ENCODE results near the gene KRTAP29-1. TPM values are rescaled to one million over a fixed set of nuclear protein-coding genes. Genes with fewer than 3 reads are reported as not detected.

The KRTAP29-1 gene
- total RNA-seq, 1 donor from 2014 or later = not detected

- no peak for DNase-seq (ENCODE audit: low spot score)
- no peak overlapping the region for H3K27ac Mint-ChIP-seq
- peaks cover 1% of the 10 kb centered on the region for H3K9me3 Mint-ChIP-seq
- intact Hi-C loops (cut with micrococcal nuclease) = no loop called here
- H3K4me1 Mint-ChIP-seq (ENCODE audit: low read depth) = no peaks in the 10 kb centered on the region
- H3K4me3 Mint-ChIP-seq (ENCODE audit: low read depth) = no peak overlapping the region
- peaks cover 2% of the 10 kb centered on the region for H3K27me3 Mint-ChIP-seq (ENCODE audit: low read depth)
- no peaks in the 10 kb centered on the region for H3K36me3 Mint-ChIP-seq (ENCODE audit: low read depth)
Observed at GRCh38 chr17:41325126-41325525, 22.5 kb upstream of the KRTAP29-1 start.

DNA sequence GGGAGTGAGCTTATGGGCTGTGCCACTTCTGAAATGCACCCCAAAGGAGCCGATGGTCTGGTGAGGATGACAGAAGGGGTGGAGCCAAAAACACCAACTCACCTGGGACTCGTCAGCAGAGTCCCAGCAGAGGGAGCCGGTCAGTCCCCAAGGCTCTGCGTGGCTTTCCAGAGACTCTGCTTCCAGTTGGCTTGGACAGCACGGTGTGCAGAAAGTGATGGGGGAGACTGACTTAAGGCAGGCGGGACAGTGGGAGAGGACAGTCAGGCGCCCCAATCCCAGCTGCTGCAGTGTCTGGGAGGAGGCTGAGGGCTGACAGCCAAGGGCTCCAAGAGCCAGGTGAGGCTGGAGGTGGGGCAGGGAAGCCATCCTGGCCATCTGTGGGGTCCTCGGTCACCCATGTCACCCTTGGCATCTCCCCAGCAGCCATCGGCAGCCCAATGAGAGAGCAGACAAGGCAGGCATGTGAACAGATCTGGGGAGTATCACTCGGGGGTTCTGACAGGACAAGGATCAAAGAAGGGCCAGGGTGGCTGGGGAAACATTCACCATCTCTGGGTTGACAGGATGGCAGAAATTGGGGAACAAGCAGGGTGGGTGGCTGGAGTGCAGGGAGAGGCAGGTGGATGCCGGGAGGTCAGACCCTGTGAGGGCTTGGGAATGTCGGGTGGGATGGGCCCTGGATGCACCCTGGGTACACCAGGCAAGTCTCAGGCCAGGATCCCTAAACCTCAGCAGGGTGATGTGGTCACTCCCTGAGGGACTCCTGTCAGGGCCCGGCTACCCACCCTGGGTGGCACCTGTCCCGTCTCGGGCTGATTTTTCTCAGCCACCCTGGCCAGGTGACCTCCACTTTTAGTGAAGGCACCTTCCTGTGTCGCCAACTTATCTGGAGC is 21.8 kb upstream of the KRTAP29-1 start:
- no peak overlapping the region for H3K27ac Mint-ChIP-seq
- DNase-seq (ENCODE audit: low spot score) = no peak
- H3K36me3 Mint-ChIP-seq (ENCODE audit: low read depth) = no peaks in the 10 kb centered on the region

DNA sequence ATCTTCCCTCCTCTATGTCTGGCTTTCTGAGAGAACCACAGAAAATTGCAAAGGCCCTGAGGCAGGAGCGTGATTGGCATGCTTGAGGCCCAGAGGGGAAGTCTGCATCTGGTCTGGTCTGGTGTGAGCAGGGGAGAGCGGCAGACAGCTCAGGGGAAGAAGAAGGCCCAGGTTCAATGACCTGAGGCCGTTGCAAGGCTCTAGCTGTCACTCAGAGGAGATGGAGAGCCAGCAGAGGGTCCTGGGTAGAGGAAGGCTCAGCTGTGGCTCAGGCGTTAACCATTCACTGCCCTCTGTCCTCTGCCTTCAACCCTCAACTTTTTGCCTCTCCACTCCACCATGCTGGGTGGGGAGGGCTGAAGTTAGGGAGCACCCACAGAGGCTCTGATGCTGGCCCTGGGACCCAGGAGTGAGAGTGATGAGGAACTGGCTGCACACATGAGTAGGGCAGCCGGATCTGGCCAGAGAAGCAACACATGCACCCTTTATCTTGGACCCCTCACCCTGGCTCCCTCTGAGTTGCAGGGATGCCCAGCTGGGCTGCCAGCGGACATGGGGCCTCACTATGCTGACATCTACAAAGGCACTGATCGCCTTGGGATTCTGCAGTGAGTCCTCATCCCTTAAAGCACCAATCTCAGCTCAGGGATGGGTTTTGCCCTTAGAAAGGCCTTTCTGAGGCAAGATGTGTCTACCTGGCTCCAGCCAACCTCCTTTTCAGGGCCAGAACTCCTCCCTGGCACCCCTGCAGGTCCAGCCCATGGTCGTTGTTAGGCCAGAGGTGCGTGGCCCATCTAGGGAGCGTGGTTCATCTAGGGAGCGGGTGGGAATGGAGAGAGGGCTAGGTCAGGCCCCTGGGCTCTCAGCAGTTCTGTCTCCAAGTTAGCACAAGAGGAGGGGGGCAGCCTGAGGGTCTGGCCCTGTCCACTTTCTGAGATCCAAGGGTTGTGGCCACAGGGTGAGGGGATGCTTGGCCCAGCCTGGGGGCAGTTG is 20.5 kb upstream of the KRTAP29-1 start:
- no peak for DNase-seq (ENCODE audit: low spot score)
- Mint-ChIP-seq H3K36me3 (ENCODE audit: low read depth) (no peaks in the 10 kb centered on the region), H3K27ac (no peak overlapping the region), H3K9me3 (peaks cover 10% of the 10 kb centered on the region), H3K4me1 (ENCODE audit: low read depth) (no peaks in the 10 kb centered on the region), H3K27me3 (ENCODE audit: low read depth) (peaks cover 3% of the 10 kb centered on the region), H3K4me3 (ENCODE audit: low read depth) (no peak overlapping the region)
- intact Hi-C loops (cut with micrococcal nuclease) = no loop called here

More for the DNA sequence above, 21.8 kb upstream of the KRTAP29-1 start:
- H3K4me3 Mint-ChIP-seq (ENCODE audit: low read depth) = no peak overlapping the region
- H3K27me3 Mint-ChIP-seq (ENCODE audit: low read depth) = peaks cover 5% of the 10 kb centered on the region
- intact Hi-C loops (cut with micrococcal nuclease) = no loop called here
- H3K9me3 Mint-ChIP-seq = peaks cover 8% of the 10 kb centered on the region
- no peaks in the 10 kb centered on the region for H3K4me1 Mint-ChIP-seq (ENCODE audit: low read depth)

DNA sequence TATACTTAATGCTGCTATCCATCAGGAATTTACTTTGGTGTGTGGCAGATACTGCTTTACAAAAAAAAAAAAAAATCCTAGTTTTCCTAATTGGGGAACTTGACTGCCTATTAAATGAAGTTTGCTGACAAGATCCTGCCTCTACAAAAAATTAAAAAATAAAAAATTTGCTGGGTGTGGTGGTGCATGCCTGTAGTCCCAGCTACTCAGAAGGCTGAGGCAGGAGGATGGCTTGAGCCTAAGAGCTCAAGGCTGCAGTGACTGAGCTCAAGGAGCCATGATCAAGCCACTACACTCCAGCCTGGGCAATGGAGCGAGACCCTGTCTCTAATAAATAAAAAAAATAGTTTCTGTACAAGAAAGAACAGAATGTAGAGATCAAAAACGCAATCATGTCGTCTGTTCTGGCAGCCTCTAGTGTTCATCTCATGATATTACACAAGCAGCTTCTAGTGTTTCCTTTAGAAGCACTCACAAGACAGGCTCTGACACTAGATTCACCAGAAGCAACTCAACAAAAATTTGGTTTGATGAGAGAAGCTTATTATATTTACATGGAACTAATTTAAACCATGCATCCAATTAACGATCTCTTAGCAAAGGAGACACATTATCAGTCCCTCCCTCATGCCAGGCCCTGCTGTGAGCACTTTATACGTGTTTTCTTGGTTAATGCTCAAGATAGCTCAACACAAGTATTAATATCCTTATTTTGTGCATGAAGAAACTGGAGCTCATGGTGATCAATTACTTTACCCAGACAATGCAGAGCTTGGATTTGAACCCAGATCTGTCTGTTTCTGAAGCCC is 19.6 kb upstream of the KRTAP29-1 start:
- H3K27ac Mint-ChIP-seq = no peak overlapping the region
- peaks cover 10% of the 10 kb centered on the region for H3K9me3 Mint-ChIP-seq
- DNase-seq (ENCODE audit: low spot score) = no peak
- peaks cover 3% of the 10 kb centered on the region for H3K27me3 Mint-ChIP-seq (ENCODE audit: low read depth)
- H3K4me3 Mint-ChIP-seq (ENCODE audit: low read depth) = no peak overlapping the region
- H3K36me3 Mint-ChIP-seq (ENCODE audit: low read depth) = no peaks in the 10 kb centered on the region
- H3K4me1 Mint-ChIP-seq (ENCODE audit: low read depth) = no peaks in the 10 kb centered on the region
- intact Hi-C loops (cut with micrococcal nuclease) = no loop called here

DNA sequence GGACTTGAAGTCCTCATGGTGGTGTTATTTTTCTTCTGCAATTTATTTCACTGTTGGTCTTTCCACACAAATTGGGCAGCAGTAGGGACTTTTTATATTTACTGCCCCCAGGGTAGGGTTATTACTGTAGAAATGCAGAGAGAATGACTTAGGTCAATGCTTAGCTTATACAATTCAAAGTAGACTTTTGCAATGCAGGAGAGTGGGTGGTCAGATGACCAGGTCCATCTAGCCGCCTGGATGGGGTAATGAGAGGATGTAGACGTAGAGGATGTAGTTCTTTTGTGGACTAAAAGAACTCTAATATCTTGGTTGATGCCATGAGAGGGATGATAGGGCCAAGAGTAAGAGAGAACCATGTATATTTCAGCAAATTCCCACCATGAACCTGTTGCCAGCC is 15.6 kb upstream of the KRTAP29-1 start:
- no peaks in the 10 kb centered on the region for H3K4me1 Mint-ChIP-seq (ENCODE audit: low read depth)
- no peak overlapping the region for H3K27ac Mint-ChIP-seq
- no peaks in the 10 kb centered on the region for H3K36me3 Mint-ChIP-seq (ENCODE audit: low read depth)
- intact Hi-C loops (cut with micrococcal nuclease) = no loop called here
- DNase-seq (ENCODE audit: low spot score) = no peak
- H3K9me3 Mint-ChIP-seq = peaks cover 10% of the 10 kb centered on the region
- H3K27me3 Mint-ChIP-seq (ENCODE audit: low read depth) = peaks cover 9% of the 10 kb centered on the region
- no peak overlapping the region for H3K4me3 Mint-ChIP-seq (ENCODE audit: low read depth)

DNA sequence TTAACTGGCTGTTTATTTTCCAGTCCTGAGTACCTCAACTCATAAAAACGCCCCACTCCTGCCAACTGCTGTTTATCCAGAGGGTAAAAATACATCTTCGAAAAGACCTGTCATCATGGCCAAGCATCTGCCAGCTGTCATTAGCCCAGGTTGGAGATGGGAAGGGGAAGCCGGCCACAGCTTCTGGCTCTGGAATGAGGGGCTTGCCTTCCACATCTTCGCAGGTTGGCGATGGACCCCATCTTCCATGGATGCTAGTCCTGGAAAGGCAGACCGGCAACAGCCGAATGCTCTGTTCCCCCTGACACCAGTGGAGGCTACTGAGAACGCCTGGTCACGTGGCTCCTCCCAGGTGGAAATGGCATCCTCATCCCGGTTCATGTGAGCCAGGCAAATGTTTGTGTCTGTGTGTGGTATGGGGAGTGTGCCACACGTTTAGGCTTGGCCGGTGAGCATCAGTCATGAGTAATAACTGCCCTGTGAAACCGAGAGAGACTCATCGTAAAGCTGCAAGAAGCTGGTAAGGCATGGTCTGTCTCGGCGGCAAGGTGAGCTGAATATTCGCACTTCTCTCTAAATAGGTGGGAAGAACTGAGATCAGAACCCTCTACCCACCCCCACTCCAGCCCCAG is 13.3 kb upstream of the KRTAP29-1 start:
- Mint-ChIP-seq H3K4me3 (ENCODE audit: low read depth) (no peak overlapping the region), H3K36me3 (ENCODE audit: low read depth) (no peaks in the 10 kb centered on the region), H3K27ac (no peak overlapping the region), H3K27me3 (ENCODE audit: low read depth) (peaks cover 9% of the 10 kb centered on the region), H3K4me1 (ENCODE audit: low read depth) (peaks cover 3% of the 10 kb centered on the region), H3K9me3 (peaks cover 10% of the 10 kb centered on the region)
- intact Hi-C loops (cut with micrococcal nuclease) = no loop called here
- DNase-seq (ENCODE audit: low spot score) = no peak

- DNase-seq (ENCODE audit: low spot score) = no peak
- intact Hi-C loops (cut with micrococcal nuclease) = no loop called here
- H3K4me3 Mint-ChIP-seq (ENCODE audit: low read depth) = no peak within 1 kb of the TSS
Observed at GRCh38 chr17:41315204-41315794, 12.6 kb upstream of the KRTAP29-1 start, which contains the start of gene KRTAP17-1. KRTAP17-1 (minus strand) TSS chr17:41315710; CDS start chr17:41315650, 60 bp downstream.

GRCh38 chr17:41311111-41311510 is 8.5 kb upstream of the KRTAP29-1 start:
- Mint-ChIP-seq H3K4me1 (ENCODE audit: low read depth) (peaks cover 24% of the 10 kb centered on the region), H3K36me3 (ENCODE audit: low read depth) (no peaks in the 10 kb centered on the region), H3K27ac (no peak overlapping the region)

More at GRCh38 chr17:41315204-41315794, 12.6 kb upstream of the KRTAP29-1 start, which contains the start of gene KRTAP17-1:
- no peak within 1 kb of the TSS for H3K27ac Mint-ChIP-seq
- peaks cover 10% of the 10 kb centered on the region for H3K9me3 Mint-ChIP-seq
- H3K36me3 Mint-ChIP-seq (ENCODE audit: low read depth) = no peaks in the 10 kb centered on the region
- H3K4me1 Mint-ChIP-seq (ENCODE audit: low read depth) = peaks cover 4% of the 10 kb centered on the region
- peaks cover 9% of the 10 kb centered on the region for H3K27me3 Mint-ChIP-seq (ENCODE audit: low read depth)

GRCh38 chr17:41308918-41309359 is 6.3 kb upstream of the KRTAP29-1 start, which contains the start of gene KRTAP16-1:
KRTAP16-1 (minus strand) TSS chr17:41309309; CDS start chr17:41309253, 56 bp downstream.
- H3K4me1 Mint-ChIP-seq (ENCODE audit: low read depth) = peaks cover 24% of the 10 kb centered on the region
- H3K27me3 Mint-ChIP-seq (ENCODE audit: low read depth) = peaks cover 2% of the 10 kb centered on the region
- no peak within 1 kb of the TSS for H3K4me3 Mint-ChIP-seq (ENCODE audit: low read depth)

More at GRCh38 chr17:41311111-41311510, 8.5 kb upstream of the KRTAP29-1 start:
- no peaks in the 10 kb centered on the region for H3K9me3 Mint-ChIP-seq
- intact Hi-C loops (cut with micrococcal nuclease) = no loop called here
- no peak for DNase-seq (ENCODE audit: low spot score)
- H3K27me3 Mint-ChIP-seq (ENCODE audit: low read depth) = peaks cover 5% of the 10 kb centered on the region
- no peak overlapping the region for H3K4me3 Mint-ChIP-seq (ENCODE audit: low read depth)

DNA sequence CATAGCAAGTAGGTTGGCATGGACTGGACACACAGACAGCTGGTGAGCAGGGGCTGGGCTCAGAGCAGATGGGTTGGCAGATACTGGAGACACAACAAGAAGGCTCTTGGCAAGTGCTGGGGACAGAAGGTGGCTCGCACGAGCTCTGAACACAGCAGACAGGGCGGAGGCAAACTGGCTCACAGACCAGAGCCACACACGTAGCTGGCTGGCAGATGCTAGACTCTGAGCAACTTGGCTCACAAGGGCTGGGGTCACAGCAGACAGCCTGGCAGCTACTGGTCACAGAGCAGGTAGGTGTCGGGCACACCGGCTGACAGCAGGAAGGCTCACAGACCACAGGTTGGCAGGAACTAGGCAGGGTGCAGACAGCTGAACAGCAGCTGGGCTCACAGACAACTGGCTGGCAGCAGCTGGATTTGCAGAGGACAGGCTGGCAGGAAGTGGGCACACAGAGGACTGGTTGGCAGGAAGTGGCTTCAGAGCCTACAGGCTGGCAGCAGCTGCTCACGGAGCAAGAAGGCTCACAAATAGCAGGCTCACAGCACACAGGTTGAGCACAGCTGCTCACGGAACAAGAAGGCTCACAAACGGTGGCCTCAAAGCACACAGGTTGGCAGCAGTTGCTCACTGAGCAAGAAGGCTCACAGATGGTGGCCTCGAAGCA is 5.7 kb upstream of the KRTAP29-1 start:
- peaks cover 24% of the 10 kb centered on the region for H3K4me1 Mint-ChIP-seq (ENCODE audit: low read depth)
- peaks cover 1% of the 10 kb centered on the region for H3K27me3 Mint-ChIP-seq (ENCODE audit: low read depth)
- no peaks in the 10 kb centered on the region for H3K9me3 Mint-ChIP-seq
- intact Hi-C loops (cut with micrococcal nuclease) = no loop called here
- peak; percentile 30 for DNase-seq (ENCODE audit: low spot score)
- H3K4me3 Mint-ChIP-seq (ENCODE audit: low read depth) = no peak overlapping the region
- no peaks in the 10 kb centered on the region for H3K36me3 Mint-ChIP-seq (ENCODE audit: low read depth)
- peak overlapping the region; percentile 9 for H3K27ac Mint-ChIP-seq

More at GRCh38 chr17:41308918-41309359, 6.3 kb upstream of the KRTAP29-1 start, which contains the start of gene KRTAP16-1:
- intact Hi-C loops (cut with micrococcal nuclease) = no loop called here
- no peak for DNase-seq (ENCODE audit: low spot score)
- H3K9me3 Mint-ChIP-seq = no peaks in the 10 kb centered on the region
- H3K27ac Mint-ChIP-seq = peak within 1 kb of the TSS; percentile 9
- no peaks in the 10 kb centered on the region for H3K36me3 Mint-ChIP-seq (ENCODE audit: low read depth)

- no peak for DNase-seq (ENCODE audit: low spot score)
- intact Hi-C loops (cut with micrococcal nuclease) = no loop called here
- no peak overlapping the region for H3K27ac Mint-ChIP-seq
- H3K36me3 Mint-ChIP-seq (ENCODE audit: low read depth) = no peaks in the 10 kb centered on the region
- H3K4me3 Mint-ChIP-seq (ENCODE audit: low read depth) = no peak overlapping the region
- H3K27me3 Mint-ChIP-seq (ENCODE audit: low read depth) = no peaks in the 10 kb centered on the region
- peaks cover 24% of the 10 kb centered on the region for H3K4me1 Mint-ChIP-seq (ENCODE audit: low read depth)
- no peaks in the 10 kb centered on the region for H3K9me3 Mint-ChIP-seq
Observed at GRCh38 chr17:41307647-41308046, 5.0 kb upstream of the KRTAP29-1 start.
